Measurements from ENCODE around the gene WDR91.

WDR91 gene

DNA sequence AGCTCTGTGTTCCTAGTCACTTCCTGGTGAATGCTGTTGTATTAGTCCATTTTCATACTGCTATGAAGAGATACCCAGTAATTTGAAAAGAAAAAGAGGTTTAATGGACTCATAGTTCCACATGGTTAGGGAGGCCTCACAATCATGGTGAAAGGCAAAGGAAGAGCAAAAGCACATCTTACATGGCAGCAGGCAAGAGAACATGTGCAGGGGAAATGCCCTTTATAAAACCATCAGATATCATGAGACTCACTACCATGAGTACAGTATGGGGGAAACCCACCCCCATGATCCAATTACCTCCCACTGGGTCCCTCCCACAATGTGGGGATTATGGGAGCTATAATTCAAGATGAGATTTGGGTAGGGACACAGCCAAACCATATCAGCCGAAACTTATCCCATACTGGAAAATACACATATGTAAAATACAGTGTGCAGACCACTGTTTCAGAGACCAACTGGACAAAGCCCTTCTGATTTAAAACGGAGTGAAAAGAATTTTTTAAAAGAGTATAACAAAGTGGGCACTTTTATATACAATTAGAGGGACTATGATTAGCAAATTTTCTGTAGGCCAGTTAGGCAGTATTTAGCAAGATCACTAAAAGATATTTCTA lies 48.8 kb downstream of the WDR91 start:
- in situ Hi-C loops (cut with HindIII; ENCODE audit: low sequenced_read_pairs), result loop anchor here (10.0 kb wide), 2 partner anchors 178 to 518 kb away; partner anchors contain the start of genes AGBL3 and BPGM

- in situ Hi-C loops (cut with HindIII; ENCODE audit: low sequenced_read_pairs), result loop anchor here (10.0 kb wide), 2 partner anchors 177 to 517 kb away; partner anchors contain the start of genes AGBL3 and BPGM
Observed at GRCh38 chr7:135161669-135162068, 49.7 kb downstream of the WDR91 start.

DNA sequence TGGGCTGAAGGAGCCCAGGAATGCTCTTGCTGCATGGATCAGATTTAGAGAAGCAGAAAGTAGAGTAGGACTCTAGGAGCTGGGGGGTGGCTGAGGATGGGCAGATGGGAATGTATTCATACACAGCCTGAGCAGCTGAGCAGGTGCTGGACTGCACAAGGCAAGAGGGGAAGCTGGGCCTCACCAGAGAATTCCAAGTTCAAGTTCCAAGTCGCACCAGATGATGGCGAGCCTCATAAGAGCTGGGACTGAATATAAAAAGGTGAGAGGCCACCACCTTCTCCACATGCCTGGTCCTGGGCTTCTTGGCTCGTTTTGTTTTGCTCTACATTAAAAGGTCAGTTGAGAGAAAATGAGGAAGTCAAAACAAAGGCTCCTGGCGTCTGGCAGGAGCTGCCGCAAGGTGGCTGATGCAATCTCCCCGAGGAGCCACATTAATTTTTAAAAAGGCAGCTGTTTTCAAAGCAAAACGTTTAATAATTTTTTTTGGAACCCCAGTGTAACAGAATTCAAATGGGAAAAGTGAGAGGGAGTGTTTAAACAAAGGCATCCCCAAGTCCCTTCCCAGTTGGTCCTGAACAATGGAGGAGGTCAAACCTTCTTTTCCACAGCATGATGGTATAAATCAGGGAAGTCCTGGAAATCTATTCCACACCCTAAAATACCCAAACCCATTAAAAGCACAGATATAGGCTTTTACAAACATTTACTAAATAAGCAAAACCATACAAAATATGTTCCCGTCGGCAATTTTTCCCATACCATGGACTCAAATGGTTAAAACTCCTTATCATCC lies 50.3 kb downstream of the WDR91 start:
- in situ Hi-C loops (cut with HindIII; ENCODE audit: low sequenced_read_pairs), result loop anchor here (10.0 kb wide), 2 partner anchors 176 to 516 kb away; partner anchors contain the start of genes AGBL3 and BPGM

DNA sequence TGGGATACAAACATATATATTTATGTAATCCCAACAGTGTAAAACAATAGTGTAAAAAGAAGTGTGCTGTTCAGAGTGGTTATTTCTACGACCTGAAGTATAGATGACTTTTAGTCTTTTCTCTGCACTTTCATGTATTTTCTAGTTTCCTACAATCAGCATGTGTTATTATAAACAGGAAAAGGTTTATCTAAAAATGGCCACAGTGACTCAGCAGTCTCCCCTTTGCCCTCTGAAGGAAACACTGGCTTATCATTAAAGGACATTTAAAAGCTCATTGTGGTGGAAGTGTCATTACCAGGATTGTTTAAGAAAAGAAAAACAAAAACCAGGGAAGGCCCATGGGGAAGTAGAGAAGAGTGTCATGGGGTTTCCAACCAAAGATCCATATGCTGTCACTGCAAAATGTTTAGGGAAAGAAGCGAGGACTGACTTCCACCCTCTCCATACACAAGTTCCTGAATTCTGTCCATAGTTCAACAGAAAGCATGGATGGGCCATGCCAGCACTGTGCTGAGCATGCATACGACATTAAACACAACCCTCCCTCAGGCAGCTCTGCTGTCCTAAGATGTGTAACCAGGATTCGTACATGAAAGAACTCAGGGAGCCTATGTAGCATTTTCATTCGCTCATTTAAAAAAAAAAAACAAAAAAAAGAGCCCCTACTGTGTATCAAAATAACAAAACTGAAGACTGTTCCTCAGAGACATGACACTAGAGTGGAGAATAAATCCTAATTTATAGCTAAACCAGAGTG lies 51.0 kb downstream of the WDR91 start:
- in situ Hi-C loops (cut with HindIII; ENCODE audit: low sequenced_read_pairs), result loop anchor here (10.0 kb wide), 2 partner anchors 175 to 515 kb away; partner anchors contain the start of genes AGBL3 and BPGM

DNA sequence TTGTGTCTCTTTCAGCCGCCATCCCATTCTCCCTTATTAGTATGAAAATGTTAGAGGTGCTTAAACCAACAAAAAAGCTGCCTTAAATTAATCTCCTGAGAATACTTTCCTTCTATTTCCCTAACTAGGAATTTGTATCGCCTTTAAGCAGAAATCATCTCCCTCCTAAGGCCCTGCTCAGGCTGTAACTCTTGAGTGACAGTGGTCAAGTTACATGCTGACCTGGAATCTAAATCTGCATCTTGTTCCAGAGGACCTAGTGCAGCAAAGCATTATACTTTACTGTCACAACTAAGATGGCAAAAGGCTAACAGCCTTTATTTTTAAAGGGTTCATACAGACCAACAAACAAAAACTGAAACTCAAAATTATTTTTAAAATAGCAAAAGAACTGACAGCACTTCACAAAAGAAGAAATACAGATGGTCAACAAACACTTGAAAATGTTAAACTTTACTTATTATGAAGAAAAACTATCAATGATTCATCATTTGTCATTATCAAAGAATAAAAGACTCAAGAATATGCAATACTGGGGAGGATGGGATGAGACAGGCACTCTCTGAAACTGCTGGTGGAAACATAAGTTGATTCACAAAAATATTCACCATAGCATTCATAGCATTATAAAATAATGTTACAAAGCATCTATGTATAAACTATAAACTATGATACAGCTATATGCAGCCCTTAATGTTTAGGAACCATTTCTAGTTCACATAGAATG lies 51.8 kb downstream of the WDR91 start:
- in situ Hi-C loops (cut with HindIII; ENCODE audit: low sequenced_read_pairs), result loop anchor here (10.0 kb wide), 2 partner anchors 175 to 515 kb away; partner anchors contain the start of genes AGBL3 and BPGM

- in situ Hi-C loops (cut with HindIII; ENCODE audit: low sequenced_read_pairs), result no loop called here
Observed at GRCh38 chr7:135158874-135159273, 52.5 kb downstream of the WDR91 start.

DNA sequence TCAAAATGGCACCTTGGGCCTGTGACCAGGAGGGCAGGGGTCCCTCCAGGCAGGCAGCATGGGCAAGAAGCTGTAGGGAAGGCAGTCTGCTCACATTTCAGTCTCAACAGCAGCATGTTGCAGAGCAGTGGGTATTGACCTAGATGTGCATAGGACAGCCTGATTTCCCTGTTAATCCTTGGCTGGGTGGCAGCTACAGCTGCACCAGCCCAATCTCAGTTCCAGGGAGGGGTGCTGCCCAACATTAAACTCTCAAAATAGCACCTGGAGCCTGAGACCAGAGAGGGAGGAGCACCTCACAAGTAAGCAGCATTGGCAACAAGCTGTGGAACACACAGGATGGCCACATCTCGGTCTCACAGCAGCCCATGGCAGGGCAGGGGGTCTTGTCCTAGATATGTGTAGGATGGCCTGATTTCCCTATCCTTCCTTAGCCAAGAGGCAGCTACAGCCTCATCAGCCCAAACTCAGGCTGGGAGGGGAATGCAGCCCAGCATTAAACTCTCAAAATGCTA lies 53.1 kb downstream of the WDR91 start:
- in situ Hi-C loops (cut with HindIII; ENCODE audit: low sequenced_read_pairs), result no loop called here

DNA sequence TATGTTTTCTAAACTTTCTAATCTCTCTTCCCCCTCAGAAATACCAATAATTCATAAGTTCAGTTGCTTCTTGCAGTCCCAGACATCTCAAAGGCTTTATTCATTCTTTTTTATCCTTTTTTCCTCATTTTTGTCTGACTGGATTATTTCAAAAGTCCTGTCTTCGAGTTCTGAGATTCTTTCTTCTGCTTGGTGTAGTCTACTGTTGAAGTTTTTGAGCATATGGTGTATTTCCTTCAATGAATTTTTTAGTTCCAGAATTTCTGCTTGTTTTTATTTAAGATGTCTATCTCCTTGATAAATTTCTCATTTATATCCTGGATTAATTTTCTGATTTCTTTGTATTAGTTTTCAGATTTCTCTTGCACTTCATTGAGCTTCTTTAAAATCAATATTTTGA lies 55.0 kb downstream of the WDR91 start:
- in situ Hi-C loops (cut with HindIII; ENCODE audit: low sequenced_read_pairs), result no loop called here

- in situ Hi-C loops (cut with HindIII; ENCODE audit: low sequenced_read_pairs), result no loop called here
Observed at GRCh38 chr7:135154734-135155133, 56.6 kb downstream of the WDR91 start.

- in situ Hi-C loops (cut with HindIII; ENCODE audit: low sequenced_read_pairs), result no loop called here
Observed at GRCh38 chr7:135152442-135152841, 58.9 kb downstream of the WDR91 start.

- in situ Hi-C loops (cut with HindIII; ENCODE audit: low sequenced_read_pairs), result no loop called here
Observed at GRCh38 chr7:135151533-135151932, 59.8 kb downstream of the WDR91 start.

DNA sequence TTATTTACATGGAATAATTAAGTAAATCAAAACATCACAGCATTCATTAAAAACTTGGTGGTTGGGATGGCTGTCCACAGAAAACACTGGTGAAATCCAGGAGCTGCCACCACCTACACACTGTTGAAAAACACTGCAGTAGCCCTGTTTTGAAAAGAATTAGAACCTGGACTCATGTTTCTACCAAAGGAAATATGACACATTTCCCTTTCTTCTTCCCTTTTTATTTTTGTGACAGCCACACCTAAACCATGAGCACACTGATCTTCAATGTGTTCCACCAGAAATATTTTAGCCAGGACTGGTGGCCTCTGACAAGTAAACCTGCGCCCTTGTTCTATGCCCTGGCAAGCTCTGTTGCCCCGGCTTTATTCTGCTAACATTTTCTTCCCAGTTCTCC lies 60.2 kb downstream of the WDR91 start:
- in situ Hi-C loops (cut with HindIII; ENCODE audit: low sequenced_read_pairs), result no loop called here

DNA sequence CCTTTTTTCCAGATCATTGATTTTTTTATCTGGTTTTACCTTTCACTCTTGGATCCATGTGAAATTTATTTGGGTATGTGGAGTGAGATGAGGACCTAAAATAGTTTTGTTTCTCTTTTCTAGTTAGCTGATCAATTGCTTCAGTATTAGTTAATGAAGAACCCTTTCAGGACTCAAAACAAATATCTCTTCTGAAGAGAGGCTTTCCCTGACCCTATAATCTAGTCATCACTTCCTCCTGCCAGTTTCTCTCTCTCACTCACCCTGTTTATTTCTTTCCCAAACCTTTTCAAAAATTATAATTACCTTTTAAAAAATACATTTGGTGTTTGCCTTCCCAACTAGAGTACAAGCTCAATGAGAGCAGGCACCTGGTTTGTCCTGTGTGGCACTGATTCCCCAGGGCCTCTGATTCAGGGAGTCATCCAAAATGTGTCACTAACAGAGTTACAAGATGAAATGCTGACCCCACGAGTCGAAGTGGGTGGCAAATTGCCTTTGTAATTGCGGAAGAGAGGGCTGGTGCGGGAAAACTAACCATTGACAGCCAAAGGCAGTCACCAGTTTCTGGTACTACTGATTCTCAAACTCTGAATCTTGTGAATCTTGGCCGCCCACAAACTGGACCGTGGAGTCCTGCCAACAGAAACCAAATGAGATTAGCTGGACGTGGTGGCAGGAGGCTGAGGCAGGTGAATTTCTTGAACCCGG lies 61.1 kb downstream of the WDR91 start:
- in situ Hi-C loops (cut with HindIII; ENCODE audit: low sequenced_read_pairs), result no loop called here

- in situ Hi-C loops (cut with HindIII; ENCODE audit: low sequenced_read_pairs), result loop anchor here (5.0 kb wide), 1 partner anchor 106 kb away; no protein-coding TSS in a partner anchor
Observed at GRCh38 chr7:135147899-135148721, 63.2 kb downstream of the WDR91 start, which contains the start of gene TMEM140. TMEM140 (plus strand) TSS chr7:135148072; CDS start chr7:135164442, 16,370 bp downstream.

DNA sequence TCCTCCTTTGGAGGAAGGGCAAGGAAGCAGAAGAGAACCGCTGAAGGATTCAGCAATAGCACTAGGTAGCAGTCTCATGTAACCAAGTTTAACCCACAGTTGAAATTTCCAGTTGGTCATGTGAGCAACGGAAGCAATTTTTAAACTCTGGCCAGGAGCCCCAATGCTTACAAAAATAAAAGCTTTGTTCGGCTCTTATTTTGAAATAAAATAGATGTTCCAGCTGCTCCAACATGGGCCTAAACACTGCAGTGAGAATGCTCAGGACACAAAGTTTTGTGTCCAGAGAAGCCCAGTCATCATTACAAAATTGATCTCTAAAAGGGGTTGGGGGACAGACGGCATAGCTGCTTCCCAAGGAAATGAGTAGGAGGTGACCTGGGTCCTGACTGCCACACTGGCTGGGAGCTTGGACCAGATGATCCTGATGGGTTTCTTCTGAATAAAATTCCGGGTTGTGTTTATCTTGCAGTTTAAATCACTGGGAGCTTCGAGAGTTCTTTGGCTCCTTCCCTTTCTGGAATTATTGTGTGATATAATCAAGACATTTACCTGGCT lies 63.9 kb downstream of the WDR91 start:
- in situ Hi-C loops (cut with HindIII; ENCODE audit: low sequenced_read_pairs), result loop anchor here (5.0 kb wide), 1 partner anchor 105 kb away; no protein-coding TSS in a partner anchor

DNA sequence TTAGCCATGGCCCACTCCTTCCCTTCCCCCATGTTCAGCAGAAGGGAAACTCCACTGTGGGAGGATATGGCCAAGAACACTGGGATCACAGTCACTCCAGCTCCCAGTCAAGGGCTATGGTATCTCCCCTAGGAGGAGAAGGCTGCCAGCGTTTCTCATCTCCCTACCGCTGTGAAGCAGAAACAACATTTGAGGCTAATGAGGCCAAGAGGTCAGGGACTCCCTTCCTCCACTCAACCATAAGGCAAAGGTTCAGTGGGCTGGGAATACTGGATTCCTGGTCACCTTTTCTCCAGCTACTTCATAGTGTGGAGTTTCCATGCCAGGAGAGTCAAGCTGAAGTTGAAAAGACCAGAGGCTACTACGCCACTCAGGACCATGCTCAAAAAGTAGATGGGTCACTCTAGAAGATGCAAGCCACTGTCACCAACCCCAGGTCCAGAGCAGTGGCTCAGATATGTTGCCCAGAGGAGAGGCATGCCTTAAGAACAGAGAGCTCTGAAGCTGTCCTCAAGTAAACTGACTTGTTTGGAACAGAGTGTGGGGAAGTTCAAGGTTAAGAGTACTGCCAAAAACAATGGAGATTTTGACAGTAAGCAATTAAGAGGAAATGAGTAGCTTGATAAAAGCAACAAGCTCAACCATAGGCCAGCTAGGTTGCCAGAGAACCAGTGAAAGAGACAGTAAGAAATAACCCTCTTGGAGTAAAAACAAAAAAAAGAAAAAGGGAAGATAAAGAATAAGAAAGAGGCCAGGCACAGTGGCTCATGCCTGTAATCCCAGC lies 67.2 kb downstream of the WDR91 start:
- in situ Hi-C loops (cut with HindIII; ENCODE audit: low sequenced_read_pairs), result no loop called here
